Measurements from ENCODE around the gene PSEN1.

Gene PSEN1

DNA sequence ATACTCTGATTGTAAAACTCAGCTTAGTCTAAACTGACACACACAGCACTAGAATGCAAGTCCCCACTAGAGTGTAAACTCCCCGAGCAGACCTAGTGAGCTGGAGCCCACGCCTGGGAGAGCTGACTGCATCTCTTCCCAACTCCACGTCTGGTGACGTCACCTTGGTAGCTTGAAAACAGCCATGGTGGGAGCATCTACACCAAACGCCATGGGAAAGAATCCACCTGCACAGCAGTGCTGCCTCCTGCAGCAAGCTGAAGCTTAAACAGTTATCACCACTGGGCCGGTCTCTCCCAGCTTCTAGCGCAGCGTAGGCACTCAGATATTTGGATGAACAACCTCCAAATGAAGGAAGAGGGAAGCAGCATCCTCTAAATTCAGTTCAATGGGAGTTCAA lies 96.7 kb downstream of the PSEN1 start:
- H3K4me3 ChIP-seq (ENCODE audit: low read depth, low read length): no peak overlapping the region
- ChIA-PET CTCF (interaction anchor here (1.0 to 2.4 kb wide), 3 partner anchors 24 to 239 kb away, joined by 3 to 6 read pairs (median 3); no protein-coding TSS in a partner anchor), POLR2A (no interaction called here)
- DNase-seq (ENCODE audit: low read depth, low spot score): no peak
- no peak for TF ChIP-seq CTCF (IDR thresholded peaks at IDR 0.05; ENCODE audit: insufficient read depth, low read length, missing control alignments)

GRCh38 chr14:73233564-73233963 lies 97.3 kb downstream of the PSEN1 start:
- no peak for DNase-seq (ENCODE audit: low read depth, low spot score)
- TF ChIP-seq CTCF (IDR thresholded peaks at IDR 0.05; ENCODE audit: insufficient read depth, low read length, missing control alignments): no peak
- CTCF ChIA-PET: interaction anchor here (1.0 kb wide), 1 partner anchor 238 kb away, joined by 3 read pairs; no protein-coding TSS in a partner anchor
- POLR2A ChIA-PET: no interaction called here
- H3K4me3 ChIP-seq (ENCODE audit: low read depth, low read length): no peak overlapping the region

DNA sequence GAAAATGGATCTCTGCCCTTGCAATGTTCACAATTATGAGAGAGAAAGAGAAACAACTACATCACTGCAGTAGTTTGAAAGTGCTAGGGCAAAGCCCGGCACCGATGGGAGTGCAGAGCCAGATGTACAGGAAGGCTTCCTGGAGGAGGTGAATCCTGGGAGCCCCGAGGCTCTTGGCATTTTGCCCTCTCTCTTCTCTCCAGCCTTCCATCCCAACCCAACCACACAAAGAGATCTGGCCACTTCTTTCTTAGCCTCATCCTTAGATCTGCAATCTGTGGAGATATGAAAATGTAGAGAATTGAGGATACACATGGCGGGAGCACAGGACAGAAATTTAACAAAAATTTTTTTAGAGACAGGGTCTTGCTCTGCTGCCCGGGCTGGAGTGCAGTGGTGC lies 97.7 kb downstream of the PSEN1 start:
- no peak for DNase-seq (ENCODE audit: low read depth, low spot score)
- TF ChIP-seq CTCF (IDR thresholded peaks at IDR 0.05; ENCODE audit: insufficient read depth, low read length, missing control alignments): no peak
- H3K4me3 ChIP-seq (ENCODE audit: low read depth, low read length): no peak overlapping the region
- POLR2A ChIA-PET: no interaction called here
- CTCF ChIA-PET: no interaction called here

- ChIA-PET POLR2A (no interaction called here), CTCF (interaction anchor here (1.5 kb wide), 1 partner anchor 237 kb away, joined by 3 read pairs; no protein-coding TSS in a partner anchor)
- no peak for TF ChIP-seq CTCF (IDR thresholded peaks at IDR 0.05; ENCODE audit: insufficient read depth, low read length, missing control alignments)
- DNase-seq (ENCODE audit: low read depth, low spot score): no peak
- H3K4me3 ChIP-seq (ENCODE audit: low read depth, low read length): no peak overlapping the region
Observed at GRCh38 chr14:73234586-73235394, 98.5 kb downstream of the PSEN1 start.

DNA sequence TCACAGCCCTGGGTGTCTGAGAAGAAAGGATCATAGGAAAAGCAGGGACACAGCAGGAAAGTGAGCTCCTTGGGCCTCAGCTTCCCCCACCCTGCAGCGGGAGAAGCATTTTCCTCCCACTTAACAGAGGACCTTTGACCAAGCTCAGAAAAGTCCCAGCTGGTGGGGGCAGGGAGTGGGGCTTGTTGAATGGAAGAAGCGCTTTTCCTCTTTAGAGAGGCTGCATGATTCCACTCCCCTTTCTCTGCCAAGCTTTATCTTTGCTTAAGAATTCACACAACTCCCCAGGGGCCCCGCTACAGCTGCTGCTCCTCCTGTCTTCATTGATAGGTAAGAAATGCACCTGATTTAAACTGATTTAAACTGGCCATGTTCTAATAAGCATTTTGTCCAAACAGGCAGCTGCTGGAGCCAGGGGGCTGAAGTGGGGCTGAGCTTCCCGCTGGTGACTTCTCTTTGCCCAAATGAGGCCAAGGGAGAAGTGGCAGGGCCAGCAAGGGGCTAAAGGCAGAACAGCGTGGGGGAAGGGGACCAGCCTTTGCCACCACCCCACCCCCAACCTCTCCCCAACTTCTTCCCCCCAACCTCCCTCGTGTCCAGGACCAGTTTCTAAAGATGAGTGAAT lies 99.3 kb downstream of the PSEN1 start:
- no peak for DNase-seq (ENCODE audit: low read depth, low spot score)
- CTCF ChIA-PET: interaction anchor here (1.5 kb wide), 1 partner anchor 236 kb away, joined by 3 read pairs; no protein-coding TSS in a partner anchor
- H3K4me3 ChIP-seq (ENCODE audit: low read depth, low read length): no peak overlapping the region
- POLR2A ChIA-PET: no interaction called here
- TF ChIP-seq CTCF (IDR thresholded peaks at IDR 0.05; ENCODE audit: insufficient read depth, low read length, missing control alignments): no peak

DNA sequence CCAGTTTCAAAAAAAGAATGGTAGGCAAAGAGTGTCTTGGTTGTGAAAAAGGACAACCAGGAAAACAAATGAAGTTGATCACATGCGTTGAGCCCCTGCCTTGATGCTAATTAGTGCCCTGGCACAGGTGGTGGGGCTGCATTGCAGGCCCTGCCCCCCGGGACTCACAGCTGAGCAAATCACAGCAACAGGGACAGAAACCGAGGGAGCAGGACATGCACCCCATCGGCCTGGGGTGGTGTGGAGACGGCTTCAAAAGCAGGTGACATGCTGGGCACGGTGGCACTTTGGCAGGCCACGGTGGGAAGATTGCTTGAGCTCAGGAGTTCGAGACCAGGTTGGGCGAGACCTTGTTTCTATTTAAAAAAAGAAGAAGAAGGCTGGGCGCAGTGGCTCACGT lies 99.8 kb downstream of the PSEN1 start:
- no peak for DNase-seq (ENCODE audit: low read depth, low spot score)
- ChIA-PET CTCF (interaction anchor here (1.5 kb wide), 1 partner anchor 236 kb away, joined by 3 read pairs; no protein-coding TSS in a partner anchor), POLR2A (no interaction called here)
- no peak for TF ChIP-seq CTCF (IDR thresholded peaks at IDR 0.05; ENCODE audit: insufficient read depth, low read length, missing control alignments)
- H3K4me3 ChIP-seq (ENCODE audit: low read depth, low read length): no peak overlapping the region
